Measurements from ENCODE around the gene FAM193A.
"Not testable (repeated sequence)": the region's sequence is repeated elsewhere in the genome, so short reads cannot be mapped to it uniquely, and the experiment has no call there.

The FAM193A gene

DNA sequence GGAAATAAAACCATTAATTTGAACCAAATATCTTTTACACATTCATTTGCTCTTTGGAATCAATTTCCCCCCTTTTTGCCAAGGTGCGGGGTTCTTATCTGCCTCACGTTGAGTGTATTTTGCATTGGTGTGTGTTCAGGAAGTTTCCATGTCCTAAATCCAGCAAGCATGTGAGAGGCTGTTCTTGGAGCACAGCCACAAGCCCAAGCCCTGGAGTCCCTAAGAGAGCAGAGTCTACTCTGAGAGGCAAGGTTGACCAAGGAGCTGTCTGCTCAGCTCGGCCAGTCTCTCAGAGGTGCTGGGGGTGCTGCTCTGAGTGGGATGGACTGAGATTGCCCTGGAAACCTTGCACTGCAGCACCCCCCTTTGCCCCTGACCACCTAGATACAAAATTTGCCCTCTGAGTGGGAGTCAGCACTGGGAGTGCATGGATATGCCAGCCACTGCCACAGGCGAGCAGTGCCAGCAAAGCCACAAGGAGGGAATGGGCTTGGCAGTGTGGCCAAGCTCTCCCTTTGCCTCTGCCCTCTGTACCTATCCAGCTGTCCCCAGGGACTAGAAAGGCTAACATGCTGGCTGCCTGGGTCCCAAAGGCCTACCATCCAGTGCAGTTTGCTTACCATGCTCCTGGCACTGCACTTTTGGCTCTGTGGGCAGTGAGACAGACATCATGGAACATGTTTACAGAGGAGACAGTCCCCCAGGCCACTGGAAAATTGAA lies 20.5 kb upstream of the FAM193A start:
- no peak for DNase-seq (ENCODE audit: extremely low read depth in 1 of 2, low read depth in 1 of 2)

DNA sequence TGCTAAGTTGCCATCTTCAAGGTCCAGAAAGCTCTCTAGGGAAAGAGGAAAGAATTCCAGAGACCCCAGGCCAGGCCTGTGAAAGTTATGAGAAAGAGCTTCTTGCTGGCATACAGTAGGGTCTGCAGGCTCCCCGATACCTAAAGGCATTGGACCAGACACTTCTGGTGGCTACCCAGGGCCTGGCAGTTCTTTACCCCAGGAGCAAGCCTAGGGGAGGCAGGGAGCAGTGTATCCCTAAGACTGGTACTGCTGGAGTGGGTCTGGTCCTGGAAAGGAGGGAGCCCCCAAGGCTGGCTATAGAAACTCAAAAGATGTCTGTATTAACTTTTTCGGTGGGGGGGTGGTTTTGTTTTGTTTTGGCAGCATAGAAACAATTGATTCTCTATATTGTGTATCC lies 19.8 kb upstream of the FAM193A start:
- no peak for DNase-seq (ENCODE audit: extremely low read depth in 1 of 2, low read depth in 1 of 2)

DNA sequence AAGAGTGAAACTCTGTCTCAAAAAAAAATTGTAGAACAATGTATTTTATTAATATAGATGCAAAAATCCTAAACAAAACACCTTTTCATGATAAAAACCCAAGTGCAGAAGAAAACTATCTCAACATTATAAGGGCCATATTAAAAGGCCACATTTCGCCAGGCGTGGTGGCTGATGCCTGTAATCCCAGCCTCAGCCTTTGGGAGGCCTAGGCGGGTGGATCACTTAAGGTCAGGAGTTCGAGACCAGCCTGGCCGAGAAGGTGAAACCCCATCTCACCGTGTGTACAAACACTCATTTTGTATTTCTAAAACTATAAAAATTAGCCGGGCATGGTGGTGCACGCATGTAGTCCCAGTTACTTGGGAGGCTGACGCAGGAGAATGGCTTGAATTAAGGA lies 9.9 kb upstream of the FAM193A start:
- DNase-seq (ENCODE audit: extremely low read depth in 1 of 2, low read depth in 1 of 2), result no peak

DNA sequence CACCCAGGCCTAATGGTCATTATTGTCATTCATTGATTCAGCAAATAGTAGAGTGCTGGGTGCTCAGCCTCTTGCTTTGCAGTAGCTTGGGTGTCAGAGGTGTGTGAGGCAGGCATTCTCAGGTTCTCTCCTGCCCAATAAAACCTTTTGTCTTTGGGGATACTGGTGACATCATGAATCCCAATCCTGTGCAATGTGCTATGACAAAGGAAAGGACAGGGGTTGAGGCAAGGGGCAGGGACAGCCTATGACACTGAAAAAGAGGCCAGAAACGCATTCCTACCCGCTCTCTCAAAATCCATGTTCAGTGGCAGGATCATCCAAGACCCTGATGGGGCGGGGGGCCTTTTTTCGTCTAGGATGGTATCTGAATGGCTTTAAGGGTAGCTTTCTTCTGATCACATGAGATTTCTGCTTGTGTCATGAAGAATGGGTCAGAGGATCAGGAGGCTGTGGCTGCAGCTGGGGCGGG lies 1.5 kb upstream of the FAM193A start:
- DNase-seq (ENCODE audit: extremely low read depth in 1 of 2, low read depth in 1 of 2), result no peak

DNA sequence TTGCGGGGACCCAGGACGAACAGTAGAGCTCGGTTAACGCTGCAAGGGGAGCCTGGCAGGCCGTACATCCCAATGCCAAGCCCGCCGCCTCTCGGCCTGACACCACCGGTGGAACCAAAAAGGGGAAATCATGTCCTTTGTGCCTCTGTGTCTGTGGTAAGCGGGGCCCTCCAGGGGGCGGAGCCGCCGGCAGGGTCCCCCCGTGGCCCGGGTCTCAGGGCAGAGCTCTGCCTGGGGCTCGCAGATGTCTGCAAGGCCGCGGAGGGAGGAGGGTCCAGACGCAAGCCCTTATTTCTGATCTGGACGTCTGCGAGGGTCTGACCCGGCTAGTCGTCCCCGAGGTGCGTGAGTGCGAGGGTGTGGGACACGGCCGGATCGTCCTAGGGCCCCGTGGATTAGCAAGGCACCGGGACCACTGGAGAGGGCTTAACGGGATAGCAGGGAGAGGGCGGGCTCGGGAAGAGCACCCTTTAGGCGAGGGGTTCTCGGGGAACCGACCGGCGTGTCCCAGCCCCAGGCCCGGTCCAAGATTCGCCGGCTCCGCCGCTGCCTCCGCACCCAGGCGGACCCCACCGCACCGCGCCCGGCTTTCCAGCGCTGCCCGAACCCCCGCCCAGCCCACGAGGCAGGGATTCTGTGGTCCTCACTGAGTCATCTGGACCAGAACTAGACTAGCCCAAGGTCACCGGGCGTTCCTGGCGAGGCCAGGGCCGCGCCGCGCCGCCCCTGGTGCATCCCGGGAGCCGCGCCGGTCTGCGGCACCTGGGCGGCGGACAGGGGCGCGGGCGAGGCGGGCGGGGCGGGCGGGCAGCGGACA lies 863 bp upstream of the FAM193A start:
- DNase-seq (ENCODE audit: extremely low read depth in 1 of 2, low read depth in 1 of 2), result peak; percentile 31 to 37

DNA sequence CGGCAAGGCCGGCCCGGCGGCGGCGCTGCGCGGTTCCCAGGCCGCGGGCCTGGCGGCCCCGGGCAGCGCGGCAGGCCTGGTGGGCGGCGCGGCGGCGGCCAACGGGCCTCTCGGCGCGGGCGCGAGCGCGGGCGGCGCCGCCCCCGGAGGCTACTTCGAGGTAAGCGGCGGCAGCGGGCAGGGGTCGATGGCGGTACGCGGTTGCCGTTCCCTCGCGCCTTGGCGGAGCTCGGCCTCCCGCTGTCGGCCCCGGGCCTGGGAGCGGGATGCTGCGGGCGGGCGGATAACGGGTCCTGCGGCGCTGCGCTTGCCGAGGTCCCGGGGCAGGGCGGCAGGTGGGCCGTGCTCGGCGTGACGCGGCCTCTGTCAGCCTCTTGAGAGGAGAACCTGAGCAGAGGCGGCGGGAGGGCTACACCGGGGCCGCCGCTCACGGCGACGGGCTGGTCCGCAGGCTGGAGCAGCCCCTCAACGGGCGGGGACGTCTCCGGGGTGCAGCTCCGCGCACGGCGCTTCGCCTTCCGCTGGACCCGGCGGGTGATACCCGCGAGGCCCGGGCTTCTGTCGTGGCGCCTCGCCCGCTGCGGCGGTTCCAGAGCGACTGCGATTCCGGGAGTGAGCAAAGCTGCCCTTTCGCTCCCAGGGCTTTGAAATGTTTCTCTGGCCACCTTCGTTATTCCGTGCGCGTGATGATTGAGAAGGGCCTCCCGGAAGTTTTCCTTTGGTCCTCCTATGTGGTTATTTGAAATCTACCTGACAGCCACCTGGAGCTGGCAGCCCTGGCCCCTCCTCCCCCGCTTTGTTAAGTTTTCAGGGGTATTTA lies 774 bp downstream of the FAM193A start:
- peak; percentile 23 to 28 for DNase-seq (ENCODE audit: extremely low read depth in 1 of 2, low read depth in 1 of 2)

DNA sequence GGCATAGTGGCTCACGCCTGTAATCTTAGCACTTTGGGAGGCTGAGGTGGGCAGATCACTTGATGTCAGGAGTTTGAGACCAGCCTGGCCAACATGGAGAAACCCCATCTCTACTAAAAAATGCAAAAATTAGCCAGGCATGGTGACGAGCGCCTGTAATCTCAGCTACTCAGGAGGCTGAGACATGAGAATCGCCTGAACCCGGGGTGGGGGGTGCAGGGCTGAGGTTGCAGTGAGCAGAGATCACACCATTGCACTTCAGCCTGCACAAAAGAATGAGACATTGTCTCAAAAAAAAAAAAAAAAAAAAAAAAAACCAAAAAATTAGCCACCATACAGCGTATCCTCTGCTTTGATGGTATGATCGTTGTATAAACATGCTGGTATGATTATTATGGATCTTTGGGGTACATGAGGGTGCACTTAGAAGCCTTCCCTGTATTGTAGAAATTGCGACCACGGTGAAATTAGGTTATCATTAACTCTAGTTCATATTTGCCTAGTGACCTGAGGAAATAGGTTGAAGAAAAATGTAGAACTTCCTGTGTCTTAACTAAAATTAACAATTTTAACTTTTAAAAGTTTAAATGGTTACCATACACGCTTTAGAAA lies 7.2 kb downstream of the FAM193A start:
- not testable (repeated sequence) for DNase-seq (ENCODE audit: extremely low read depth in 1 of 2, low read depth in 1 of 2)

DNA sequence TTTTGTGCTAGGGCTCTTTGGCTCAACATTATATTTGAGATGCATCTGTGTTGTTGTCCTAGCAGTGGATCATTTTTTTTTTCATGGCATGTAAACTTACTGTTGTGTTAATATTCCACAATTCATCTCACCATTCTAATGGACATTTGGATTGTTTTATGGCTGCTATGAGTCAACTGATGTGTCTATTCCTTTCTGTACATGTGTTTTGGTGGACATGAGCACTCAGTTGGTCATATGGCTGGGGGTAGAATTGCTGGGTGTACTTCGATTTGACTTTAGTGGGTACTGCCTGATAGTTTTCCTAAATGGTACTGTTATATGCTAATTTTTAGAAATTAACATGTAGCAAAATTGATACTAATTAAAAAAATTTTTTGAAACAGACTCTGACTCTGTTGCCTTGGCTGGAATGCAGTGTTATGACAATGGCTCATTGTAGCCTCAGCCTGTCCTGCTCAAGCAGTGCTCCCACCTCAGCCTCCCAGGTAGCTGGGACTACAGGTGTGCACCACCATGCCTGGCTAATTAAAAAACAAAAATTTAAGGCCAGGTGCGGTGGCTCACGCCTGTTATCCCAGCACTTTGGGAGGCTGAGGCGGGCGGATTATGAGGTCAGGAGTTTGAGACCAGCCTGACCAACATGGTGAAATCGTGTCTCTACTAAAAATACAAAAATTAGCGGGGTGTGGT lies 9.0 kb downstream of the FAM193A start:
- no peak for DNase-seq (ENCODE audit: extremely low read depth in 1 of 2, low read depth in 1 of 2)

DNA sequence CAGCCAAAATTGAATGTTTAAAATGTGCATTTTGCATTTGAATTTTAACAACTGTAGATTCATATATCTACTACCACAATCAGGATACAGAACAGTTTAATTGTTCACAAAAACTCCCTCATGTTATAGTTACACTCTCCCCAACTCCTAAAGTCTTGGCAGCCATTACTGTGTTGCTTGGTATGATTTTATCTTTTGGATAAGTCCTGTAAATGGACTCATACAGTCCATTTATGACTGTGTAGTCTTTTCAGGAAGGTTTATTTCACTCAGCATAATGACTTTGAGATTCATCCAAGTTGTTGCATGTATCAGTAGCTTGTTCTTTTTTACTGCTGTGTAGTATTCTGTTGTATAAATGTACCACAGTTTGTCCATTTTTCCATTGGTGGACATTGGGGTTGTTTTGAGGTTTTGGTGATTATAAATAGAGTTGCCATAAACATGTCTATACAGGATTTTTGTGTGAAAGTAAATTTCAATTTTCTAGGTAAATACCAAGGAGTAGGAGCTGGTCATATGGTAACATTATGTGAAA lies 9.9 kb downstream of the FAM193A start:
- DNase-seq (ENCODE audit: extremely low read depth in 1 of 2, low read depth in 1 of 2), result no peak

DNA sequence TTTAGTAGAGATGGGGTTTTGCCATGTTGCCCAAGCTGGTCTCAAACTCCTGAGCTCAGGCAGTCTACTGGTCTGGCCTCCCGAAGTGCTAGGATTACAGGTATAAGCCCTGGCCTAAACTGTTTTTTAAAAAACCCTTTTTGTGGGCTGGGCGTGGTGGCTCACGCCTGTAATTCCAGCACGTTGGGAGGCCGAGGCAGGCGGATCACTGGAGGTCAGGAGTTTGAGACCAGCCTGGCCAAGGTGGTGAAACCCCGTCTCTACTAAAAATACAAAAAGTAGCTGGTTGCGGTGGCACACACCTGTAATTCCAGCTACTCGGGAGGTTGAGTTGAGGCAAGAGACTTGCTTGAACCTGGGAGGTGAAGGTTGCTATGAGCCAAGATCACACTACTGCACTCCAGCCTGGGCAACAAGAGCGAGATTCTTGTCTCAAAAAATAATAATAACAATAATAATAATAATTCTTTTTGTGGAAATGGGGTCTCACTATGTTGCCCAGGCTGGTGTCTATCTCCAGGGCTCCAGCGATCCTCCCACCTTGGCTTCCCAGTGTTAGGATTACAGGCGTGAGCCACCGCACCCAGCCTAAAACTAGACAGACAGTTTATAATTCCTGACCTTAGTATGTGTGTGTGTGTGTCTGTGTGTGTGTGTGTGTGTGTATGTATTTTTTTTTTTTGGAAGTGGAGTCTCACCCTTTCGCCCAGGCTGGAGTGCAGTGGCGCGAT lies 10.7 kb downstream of the FAM193A start:
- DNase-seq (ENCODE audit: extremely low read depth in 1 of 2, low read depth in 1 of 2), result not testable (repeated sequence)

DNA sequence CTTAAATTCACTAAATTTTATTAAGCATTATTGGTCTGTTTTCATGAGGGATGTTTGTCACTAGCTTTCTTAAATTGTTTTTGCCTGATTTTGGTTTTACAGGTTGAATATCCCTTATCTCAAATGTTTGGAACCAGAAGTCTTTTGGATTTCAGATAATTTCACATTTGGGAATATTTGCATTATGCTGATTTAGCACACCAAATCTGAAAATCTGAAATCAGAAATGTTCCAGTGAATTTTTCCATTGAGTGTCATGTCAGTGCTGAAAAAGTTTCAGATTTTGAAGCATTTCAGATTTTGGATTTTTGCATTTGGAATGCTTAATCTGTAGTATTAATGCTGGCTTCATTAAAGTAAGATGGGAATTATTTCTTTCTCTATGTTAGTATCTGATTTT lies 14.7 kb downstream of the FAM193A start:
- no peak for DNase-seq (ENCODE audit: extremely low read depth in 1 of 2, low read depth in 1 of 2)

DNA sequence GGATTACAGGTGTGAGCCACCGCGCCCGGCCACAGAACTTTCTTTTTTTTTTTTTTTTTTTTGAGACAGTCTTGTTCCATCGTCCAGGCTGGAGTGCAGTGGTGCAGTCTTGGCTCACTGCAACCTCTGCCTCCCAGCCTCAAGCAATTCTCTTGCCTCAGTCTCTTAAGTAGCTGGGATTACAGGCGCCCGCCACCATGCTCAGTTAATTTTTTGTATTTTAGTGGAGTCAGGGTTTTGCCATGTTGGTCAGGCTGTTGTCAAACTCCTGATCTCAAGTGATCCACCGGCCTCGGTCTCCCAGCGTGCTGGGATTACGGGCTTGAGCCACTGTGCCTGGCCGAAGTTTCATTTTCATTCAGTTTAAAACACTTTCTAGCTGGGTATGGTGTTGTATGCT lies 16.4 kb downstream of the FAM193A start:
- no peak for DNase-seq (ENCODE audit: extremely low read depth in 1 of 2, low read depth in 1 of 2)

DNA sequence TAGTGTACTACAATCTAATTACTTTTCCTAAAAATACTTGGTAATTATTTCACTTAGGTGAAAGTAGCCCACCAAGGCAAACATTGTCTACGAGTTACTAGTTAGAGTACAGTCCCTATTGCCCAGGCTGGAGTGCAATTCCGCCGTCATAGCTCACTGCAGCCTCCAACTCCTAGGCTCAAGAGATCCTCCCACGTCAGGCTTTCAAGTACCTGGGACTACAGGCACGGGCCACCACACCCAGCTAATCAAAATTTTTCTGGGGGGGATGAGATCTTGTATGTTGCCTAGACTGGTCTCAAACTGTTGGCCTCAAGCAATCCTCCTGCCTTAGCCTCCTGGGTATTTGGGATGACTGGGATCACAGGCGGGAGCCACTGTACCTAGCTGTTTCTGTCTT lies 21.9 kb downstream of the FAM193A start:
- no peak for DNase-seq (ENCODE audit: extremely low read depth in 1 of 2, low read depth in 1 of 2)

DNA sequence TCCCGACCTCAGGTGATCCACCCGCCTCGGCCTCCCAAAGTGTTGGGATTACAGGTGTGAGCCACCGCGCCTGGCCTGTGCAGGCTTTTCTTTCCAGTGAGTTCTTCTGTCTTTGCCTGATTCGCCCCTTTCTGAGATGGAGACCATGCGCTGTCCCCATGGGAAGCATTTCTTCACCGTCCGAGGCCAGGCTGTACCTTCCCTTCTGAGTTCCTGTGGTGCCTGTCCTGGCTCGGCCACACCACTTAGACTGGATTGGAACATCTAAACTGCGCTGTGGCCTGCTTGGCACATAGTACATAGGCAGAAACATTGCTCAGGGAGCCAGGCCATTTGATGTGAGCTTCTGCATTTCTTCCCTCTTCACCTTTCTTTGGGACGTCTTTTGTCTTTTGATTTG lies 23.7 kb downstream of the FAM193A start:
- DNase-seq (ENCODE audit: extremely low read depth in 1 of 2, low read depth in 1 of 2), result no peak

DNA sequence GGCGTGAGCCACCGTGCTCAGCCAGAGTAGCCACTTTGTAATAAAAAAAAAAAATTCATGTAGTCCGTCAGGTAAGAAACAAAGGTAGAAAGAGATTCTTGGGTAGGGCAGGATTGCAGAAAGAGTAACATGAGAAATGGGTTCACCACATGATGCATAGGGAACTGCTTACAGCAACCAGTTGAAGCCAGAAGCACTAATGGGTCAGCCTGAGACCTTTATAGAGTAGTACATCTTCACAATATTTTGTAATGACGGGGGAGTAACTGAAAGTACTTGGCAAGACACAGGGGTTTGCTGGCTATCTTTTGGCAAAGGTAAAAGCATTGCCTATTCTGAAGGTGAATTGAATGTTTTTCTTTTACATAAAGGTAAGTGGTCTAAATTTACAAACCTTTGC lies 29.1 kb downstream of the FAM193A start:
- DNase-seq (ENCODE audit: extremely low read depth in 1 of 2, low read depth in 1 of 2), result no peak

DNA sequence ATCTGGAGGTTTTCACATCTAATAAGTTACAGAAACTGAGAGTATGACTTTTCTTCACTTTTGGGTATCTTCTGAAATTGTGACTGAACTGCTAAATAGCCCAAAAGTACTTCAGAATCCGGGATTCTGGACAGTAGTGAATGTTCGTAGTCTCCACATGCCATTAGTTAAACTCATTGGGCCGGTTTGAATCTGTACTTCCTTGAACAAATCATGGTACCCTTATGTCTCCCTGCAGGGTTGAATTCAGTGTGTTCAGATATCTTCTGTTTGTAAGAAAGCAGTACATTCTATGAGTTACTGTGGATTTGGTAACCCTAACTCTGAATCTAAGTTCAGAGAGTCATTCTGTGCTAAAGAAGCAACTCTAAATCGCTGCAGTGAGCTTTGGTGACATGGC lies 33.6 kb downstream of the FAM193A start:
- no peak for DNase-seq (ENCODE audit: extremely low read depth in 1 of 2, low read depth in 1 of 2)

DNA sequence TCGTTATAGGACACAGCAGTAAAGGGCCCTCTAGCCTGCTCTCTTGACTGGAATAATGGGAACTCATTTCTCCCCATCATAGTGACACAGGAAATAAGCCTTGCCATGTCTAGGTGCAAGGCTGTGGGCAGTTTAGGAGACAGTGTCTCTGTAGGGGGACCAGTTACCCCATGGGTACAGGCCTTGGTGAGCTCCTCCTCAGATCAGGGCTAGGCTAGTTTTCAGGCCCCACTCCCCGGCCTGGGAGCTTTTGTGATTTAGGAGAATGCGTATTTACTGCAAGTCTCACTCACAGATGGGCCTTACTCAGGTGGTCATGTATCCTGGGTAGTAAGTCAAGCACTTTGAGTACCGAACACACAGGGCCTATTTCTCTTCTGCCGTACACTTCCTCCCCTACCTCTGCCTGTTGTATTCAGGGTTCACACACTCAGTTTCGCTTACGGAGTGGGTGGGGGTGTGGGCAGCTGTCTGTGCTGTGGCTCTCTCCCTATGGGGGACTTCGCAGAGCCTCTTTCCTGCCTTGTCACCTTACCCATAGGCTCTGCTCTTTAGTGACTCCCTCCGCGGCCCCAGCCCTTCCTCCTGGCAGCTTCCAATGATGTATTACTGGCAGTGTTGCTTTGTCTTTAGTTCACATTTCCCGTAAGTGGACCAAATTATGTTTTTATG lies 34.2 kb downstream of the FAM193A start:
- DNase-seq (ENCODE audit: extremely low read depth in 1 of 2, low read depth in 1 of 2), result peak; percentile 51

DNA sequence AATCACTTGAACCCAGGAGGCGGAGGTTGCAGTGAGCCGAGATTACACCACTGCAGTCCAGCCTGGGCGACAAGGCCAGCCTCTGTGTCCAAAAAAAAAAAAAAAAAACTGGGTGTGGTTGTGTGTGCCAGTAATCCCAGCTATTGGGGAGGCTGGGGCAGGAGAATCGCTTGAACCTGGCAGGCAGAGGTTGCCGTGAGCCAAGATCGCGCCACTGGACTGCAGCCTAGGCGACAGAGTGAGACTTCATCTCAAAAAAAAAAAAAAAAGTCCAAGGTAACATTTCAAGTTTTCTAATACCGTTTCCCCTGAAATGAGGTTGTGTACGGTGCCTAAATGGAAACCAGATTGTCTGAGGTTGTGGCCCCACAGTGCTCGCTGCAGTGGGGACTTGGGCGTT lies 35.6 kb downstream of the FAM193A start:
- no peak for DNase-seq (ENCODE audit: extremely low read depth in 1 of 2, low read depth in 1 of 2)

DNA sequence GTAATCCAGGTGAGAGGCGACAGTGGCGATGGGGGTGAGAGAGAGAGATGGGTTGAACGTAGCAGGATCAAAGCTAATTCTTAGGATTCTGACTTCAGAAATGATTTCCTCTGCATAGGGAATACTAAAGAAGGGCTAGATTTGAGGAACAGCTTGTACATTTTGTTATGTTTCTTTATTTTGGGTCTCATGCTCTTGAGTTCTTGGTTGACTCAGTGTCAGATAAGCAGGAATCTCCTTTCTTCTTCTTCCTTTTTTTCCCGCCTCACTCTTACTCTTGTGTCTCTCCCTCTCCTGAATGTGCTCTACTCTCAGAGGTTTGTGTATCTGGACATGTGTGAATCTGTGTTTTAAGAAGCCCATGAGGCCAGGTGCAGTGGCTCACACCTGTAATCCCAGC lies 36.4 kb downstream of the FAM193A start:
- no peak for DNase-seq (ENCODE audit: extremely low read depth in 1 of 2, low read depth in 1 of 2)

All from stimulated activated CD8-positive, alpha-beta memory T cell treated with anti-CD3 and anti-CD28 coated beads, Interleukin-7, amount 100 ng/mL, for 48 hours (primary cell).